GM23338 (cell line): ENCODE results near the gene GLIS2. TPM values are rescaled to one million over a fixed set of nuclear protein-coding genes. Genes with fewer than 3 reads are reported as not detected.
"Not testable (repeated sequence)": the region's sequence is repeated elsewhere in the genome, so short reads cannot be mapped to it uniquely, and the experiment has no call there.

Source experiments
- ATAC-seq: fragments of 200-7000 bp; cut with Tn5 transposase; 3 replicates; pipeline ENCODE4 v1.9.1; 2020
- DNase-seq: peaks from one replicate; pipeline ENCODE4 v3.0.0-alpha.2; 2015; ENCODE audit warnings: low spot score
- H2AFZ ChIP-seq: fragments of 200-600 bp; sonication (generic); 2 replicates; pipeline ENCODE4 v1.8.0; 2016; ENCODE audit warnings: antibody characterized with exemption, mild to moderate bottlenecking, moderate library complexity
- H3F3A ChIP-seq: fragments of 200-600 bp; sonication (generic); replicated peaks from 2 replicates; pipeline ENCODE4 v1.8.0; 2017; ENCODE audit warnings: antibody characterized with exemption, mixed run types, low read depth
- H3K27ac ChIP-seq: fragments of 200-600 bp; sonication (generic); 2 replicates; pipeline ENCODE4 v1.6.1; 2016; ENCODE audit warnings: low read depth
- H3K27me3 ChIP-seq: fragments of 200-600 bp; sonication (generic); 2 replicates; pipeline ENCODE4 v1.8.0; 2016; ENCODE audit warnings: mild to moderate bottlenecking, mixed run types, moderate library complexity; ENCODE audit not compliant: insufficient read depth
- H3K36me3 ChIP-seq: fragments of 200-600 bp; sonication (generic); 2 replicates; pipeline ENCODE4 v1.8.0; 2016; ENCODE audit warnings: mild to moderate bottlenecking; ENCODE audit not compliant: insufficient read depth
- H3K4me1 ChIP-seq: fragments of 200-600 bp; sonication (generic); 2 replicates; pipeline ENCODE4 v1.8.0; 2016; ENCODE audit warnings: mild to moderate bottlenecking, moderate library complexity; ENCODE audit not compliant: insufficient read depth
- H3K4me2 ChIP-seq: fragments of 200-600 bp; sonication (generic); 2 replicates; pipeline ENCODE4 v1.7.1; 2017; ENCODE audit warnings: mixed run types
- H3K4me3 ChIP-seq: fragments of 200-600 bp; sonication (generic); 2 replicates; pipeline ENCODE4 v1.6.1; 2016; ENCODE audit warnings: mixed run types
- H3K79me2 ChIP-seq: fragments of 200-600 bp; sonication (generic); replicated peaks from 2 replicates; pipeline ENCODE4 v1.8.0; 2017; ENCODE audit warnings: mild to moderate bottlenecking; ENCODE audit not compliant: insufficient read depth
- H3K9me2 ChIP-seq: fragments of 200-600 bp; sonication (generic); 2 replicates; pipeline ENCODE4 v1.8.0; 2017; ENCODE audit not compliant: insufficient read depth
- H4K20me1 ChIP-seq: fragments of 200-600 bp; sonication (generic); replicated peaks from 2 replicates; pipeline ENCODE4 v1.8.0; 2017; ENCODE audit warnings: mild to moderate bottlenecking; ENCODE audit not compliant: insufficient read depth
- H3K27ac Mint-ChIP-seq: 2 replicates; pipeline ENCODE4 v1.8.0; 2020; ENCODE audit warnings: inconsistent platforms, mild to moderate bottlenecking, moderate library complexity, mixed read lengths
- H3K27me3 Mint-ChIP-seq: 3 replicates; pipeline ENCODE4 v1.8.0; 2022; ENCODE audit warnings: low read depth, mild to moderate bottlenecking, moderate library complexity, mixed read lengths, inconsistent platforms; ENCODE audit not compliant: insufficient read depth, poor library complexity
- H3K36me3 Mint-ChIP-seq: 3 replicates; pipeline ENCODE4 v1.8.0; 2021; ENCODE audit warnings: low read depth, mild to moderate bottlenecking, inconsistent platforms, moderate library complexity, mixed read lengths
- H3K4me1 Mint-ChIP-seq: 3 replicates; pipeline ENCODE4 v1.8.0; 2020; ENCODE audit warnings: mild to moderate bottlenecking, inconsistent platforms, mixed read lengths
- H3K4me3 Mint-ChIP-seq: 3 replicates; pipeline ENCODE4 v1.8.0; 2021; ENCODE audit warnings: moderate library complexity, mild to moderate bottlenecking, inconsistent platforms, mixed read lengths
- H3K9me3 Mint-ChIP-seq: 3 replicates; pipeline ENCODE4 v1.8.0; 2020; ENCODE audit warnings: moderate library complexity, mild to moderate bottlenecking, inconsistent platforms, mixed read lengths
- CREB1 ChIP-seq: fragments of 250-450 bp; sonication (Bioruptor Pico); IDR thresholded peaks from 2 replicates; pipeline ENCODE4 v1.5.0; 2020; ENCODE audit warnings: low read depth, mild to moderate bottlenecking, moderate library complexity
- ETS1 ChIP-seq: IDR thresholded peaks from 2 replicates; pipeline ENCODE4 v1.6.1; 2016; ENCODE audit warnings: antibody characterized with exemption
- POLR2AphosphoS5 ChIP-seq: IDR thresholded peaks from 2 replicates; pipeline ENCODE4 v1.6.1; 2016; ENCODE audit warnings: antibody characterized with exemption, low read depth
- ZNF114 ChIP-seq: fragments of 250-450 bp; sonication (Bioruptor Pico); IDR thresholded peaks from 2 replicates; pipeline ENCODE4 v1.5.0; 2020; ENCODE audit warnings: mild to moderate bottlenecking, moderate library complexity
- ZNF462 ChIP-seq: fragments of 250-450 bp; sonication (Bioruptor Pico); IDR thresholded peaks from 2 replicates; pipeline ENCODE4 v1.5.0; 2020; ENCODE audit warnings: mild to moderate bottlenecking, moderate library complexity
- polyA plus RNA-seq: library from polyadenylated mRNA; unstranded; fragments of >200 nt; fragmentation: Nextera tagmentation; extraction: Ambion mirVana; gene quantifications from 2 replicates; pipeline ENCODE4 v1.2.1, GENCODE V29; 2016
- total RNA-seq: library from RNA; depleted of rRNA; stranded (reverse); fragments of >200 nt; shearing (Covaris generic); gene quantifications from 2 replicates; pipeline ENCODE4 v1.2.3, GENCODE V29; 2014

The GLIS2 gene
- total and polyA plus RNA-seq, 2 experiments from 2014 or later: 8.2 to 10.2 TPM

GRCh38 chr16:4342866-4343744 is 27.2 kb downstream of the GLIS2 start (continued):
- no peak for TF ChIP-seq ZNF462 (CRISPR knock-in tag)
- no peak for TF ChIP-seq CREB1 (CRISPR knock-in tag)
- TF ChIP-seq POLR2AphosphoS5: no peak
- no peak for TF ChIP-seq ZNF114
- TF ChIP-seq ETS1: no peak

- Mint-ChIP-seq H3K36me3 (peaks cover 53% of the 10 kb centered on the region), H3K9me3 (peaks cover 18% of the 10 kb centered on the region), H3K27me3 (peaks cover 43% of the 10 kb centered on the region)
- H3K27ac ChIP-seq, H2AFZ ChIP-seq, DNase-seq, ATAC-seq, H3K4me2 ChIP-seq, H3K9me2 ChIP-seq, H3K27me3 ChIP-seq, H3K4me1 Mint-ChIP-seq, H3K27ac Mint-ChIP-seq, H3K4me3 Mint-ChIP-seq, H3K4me1 ChIP-seq, H3K4me3 ChIP-seq, H3K36me3 ChIP-seq: not testable (repeated sequence)
- peaks cover 43% of the 10 kb centered on the region for H4K20me1 ChIP-seq
- peaks cover 31% of the 10 kb centered on the region for H3F3A ChIP-seq
- peaks cover 70% of the 10 kb centered on the region for H3K79me2 ChIP-seq
Observed at GRCh38 chr16:4344300-4344982, 28.6 kb downstream of the GLIS2 start.
